OCI-LY3 (cell line): ENCODE results near the gene HRH3.

Experiments used
- EZH2phosphoT487 ChIP-seq: fragments of 200-600 bp; shearing (Covaris generic); IDR thresholded peaks from 2 replicates; pipeline ENCODE4 v1.6.1; 2018; ENCODE audit warnings: antibody characterized with exemption, mixed run types, low read depth
- TF ChIP-seq, protein P1 (sequence below): fragments of 200-600, 300-600 bp; sonication (generic); IDR thresholded peaks from 2 replicates; pipeline ENCODE4 v1.5.1; 2014; ENCODE audit warnings: antibody characterized with exemption, low read length, low read depth

DNA sequence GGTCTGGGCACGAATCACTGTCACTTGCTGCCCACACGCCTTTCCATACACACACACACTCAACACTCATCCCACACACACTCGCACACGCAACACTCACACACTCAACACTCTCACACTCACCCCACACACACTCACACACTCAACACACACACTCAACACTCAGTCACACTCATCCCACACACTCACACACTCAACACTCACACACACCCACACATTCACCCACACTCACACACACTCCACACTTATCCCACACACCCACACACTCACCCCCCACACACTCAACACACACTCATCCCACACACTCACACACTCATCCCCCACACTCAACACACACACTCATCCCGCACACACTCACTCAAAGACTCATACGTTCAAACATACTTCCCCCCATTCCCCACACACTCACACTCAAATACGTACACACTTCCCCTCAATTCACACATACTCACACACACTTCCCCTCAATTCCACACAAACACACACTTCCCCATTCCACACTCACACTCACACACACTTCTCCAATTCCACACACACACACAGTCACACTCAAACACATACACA lies 9.0 kb upstream of the HRH3 start:
- TF ChIP-seq, protein P1, sequence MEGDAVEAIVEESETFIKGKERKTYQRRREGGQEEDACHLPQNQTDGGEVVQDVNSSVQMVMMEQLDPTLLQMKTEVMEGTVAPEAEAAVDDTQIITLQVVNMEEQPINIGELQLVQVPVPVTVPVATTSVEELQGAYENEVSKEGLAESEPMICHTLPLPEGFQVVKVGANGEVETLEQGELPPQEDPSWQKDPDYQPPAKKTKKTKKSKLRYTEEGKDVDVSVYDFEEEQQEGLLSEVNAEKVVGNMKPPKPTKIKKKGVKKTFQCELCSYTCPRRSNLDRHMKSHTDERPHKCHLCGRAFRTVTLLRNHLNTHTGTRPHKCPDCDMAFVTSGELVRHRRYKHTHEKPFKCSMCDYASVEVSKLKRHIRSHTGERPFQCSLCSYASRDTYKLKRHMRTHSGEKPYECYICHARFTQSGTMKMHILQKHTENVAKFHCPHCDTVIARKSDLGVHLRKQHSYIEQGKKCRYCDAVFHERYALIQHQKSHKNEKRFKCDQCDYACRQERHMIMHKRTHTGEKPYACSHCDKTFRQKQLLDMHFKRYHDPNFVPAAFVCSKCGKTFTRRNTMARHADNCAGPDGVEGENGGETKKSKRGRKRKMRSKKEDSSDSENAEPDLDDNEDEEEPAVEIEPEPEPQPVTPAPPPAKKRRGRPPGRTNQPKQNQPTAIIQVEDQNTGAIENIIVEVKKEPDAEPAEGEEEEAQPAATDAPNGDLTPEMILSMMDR, result no peak
- no peak for TF ChIP-seq EZH2phosphoT487
